ENCODE measurements around the gene METTL14.
"Not testable (repeated sequence)": the region's sequence is repeated elsewhere in the genome, so short reads cannot be mapped to it uniquely, and the experiment has no call there.

Gene METTL14

GRCh38 chr4:118684873-118685811, at the start of gene METTL14:
TSS of gene METTL14 (plus strand) at chr4:118685392. CDS start at chr4:118685535, 143 bp downstream.
- peak; percentile 91 for DNase-seq

GRCh38 chr4:118636126-118636525, 49.1 kb upstream of the METTL14 start:
- not testable (repeated sequence) for DNase-seq

GRCh38 chr4:118664665-118665064, 20.5 kb upstream of the METTL14 start:
- DNase-seq, result not testable (repeated sequence)

- DNase-seq, result peak; percentile 73
Observed at GRCh38 chr4:118669220-118669619, 16.0 kb upstream of the METTL14 start.

GRCh38 chr4:118670968-118671367, 14.2 kb upstream of the METTL14 start:
- DNase-seq, result not testable (repeated sequence)

- DNase-seq, result no peak
Observed at GRCh38 chr4:118676128-118676527, 9.1 kb upstream of the METTL14 start.

GRCh38 chr4:118680808-118681207, 4.4 kb upstream of the METTL14 start:
- no peak for DNase-seq

- DNase-seq, result peak; percentile 26
Observed at GRCh38 chr4:118682928-118683327, 2.3 kb upstream of the METTL14 start.

- DNase-seq, result no peak
Observed at GRCh38 chr4:118683513-118683912, 1.7 kb upstream of the METTL14 start.

GRCh38 chr4:118703118-118703517, 17.9 kb downstream of the METTL14 start:
- no peak for DNase-seq

GRCh38 chr4:118711052-118711451, 25.9 kb downstream of the METTL14 start:
- peak; percentile 11 for DNase-seq

GRCh38 chr4:118712872-118713271, 27.7 kb downstream of the METTL14 start:
- DNase-seq, result peak; percentile 21

- no peak for DNase-seq
Observed at GRCh38 chr4:118714682-118715081, 29.5 kb downstream of the METTL14 start.

- DNase-seq, result no peak
Observed at GRCh38 chr4:118716304-118716703, 31.1 kb downstream of the METTL14 start.

- no peak for DNase-seq
Observed at GRCh38 chr4:118718511-118719170, 33.4 kb downstream of the METTL14 start.

GRCh38 chr4:118721752-118722151, 36.6 kb downstream of the METTL14 start:
- no peak for DNase-seq

- DNase-seq, result no peak
Observed at GRCh38 chr4:118723369-118723768, 38.2 kb downstream of the METTL14 start.

GRCh38 chr4:118727360-118727759, 42.2 kb downstream of the METTL14 start:
- DNase-seq, result no peak

- peak; percentile 79 for DNase-seq
Observed at GRCh38 chr4:118729287-118730286, 44.4 kb downstream of the METTL14 start.

GRCh38 chr4:118730683-118731082, 45.5 kb downstream of the METTL14 start:
- DNase-seq, result no peak

- DNase-seq, result peak; percentile 46
Observed at GRCh38 chr4:118732591-118733330, 47.6 kb downstream of the METTL14 start.
